ENCODE results near the gene OR10K2. TPM values are rescaled to one million over a fixed set of nuclear protein-coding genes. Genes with fewer than 3 reads are reported as not detected.

Gene OR10K2
- total and polyA plus RNA-seq, 9 of the 15 experiments (the other 6 are each of a cell fraction or from before 2014, with no cell fraction given) = not detected

- Histone ChIP-seq H3K9ac (ENCODE audit: insufficient read depth in 1 of 2, low read depth in 2 of 2, low read length in 2 of 2) (no peak overlapping the region), H4K20me1 (replicated peaks; ENCODE audit: control insufficient read depth, insufficient read depth, low read length) (no peaks in the 10 kb centered on the region), H2AFZ (ENCODE audit: low read depth, low read length) (no peak overlapping the region), H3K4me1 (replicated peaks in 1 of 2; ENCODE audit: control insufficient read depth in 2 of 2, insufficient read depth in 2 of 2, low read length in 2 of 2) (no peaks in the 10 kb centered on the region), H3K36me3 (ENCODE audit: control insufficient read depth, insufficient read depth, low read length) (no peaks in the 10 kb centered on the region), H3K79me2 (ENCODE audit: control insufficient read depth, insufficient read depth, low read length) (no peaks in the 10 kb centered on the region), H3K9me3 (replicated peaks; ENCODE audit: control insufficient read depth, insufficient read depth, low read depth, low read length) (no peaks in the 10 kb centered on the region), H3K4me2 (ENCODE audit: insufficient read depth, low read length) (no peak overlapping the region), H3K27ac (ENCODE audit: extremely low read depth, low read depth, low read length) (no peak overlapping the region), H3K4me3 (no peak overlapping the region), H3K27me3 (ENCODE audit: control insufficient read depth in 2 of 2, insufficient read depth in 2 of 2, low read length in 2 of 2) (no peaks in the 10 kb centered on the region), H3K9me1 (ENCODE audit: control insufficient read depth, insufficient read depth, low read length) (no peaks in the 10 kb centered on the region)
- intact Hi-C loops (cut with micrococcal nuclease) = no loop called here
- TF ChIP-seq PREB (CRISPR knock-in tag; IDR thresholded peaks at IDR 0.05) (no peak), TAF15 (IDR thresholded peaks at IDR 0.05; ENCODE audit: low read depth, low read length) (no peak), MBD2 (IDR thresholded peaks at IDR 0.05; ENCODE audit: borderline replicate concordance, low read depth) (no peak), CC2D1A (IDR thresholded peaks at IDR 0.05) (no peak), MTF1 (CRISPR knock-in tag; IDR thresholded peaks at IDR 0.05; ENCODE audit: borderline replicate concordance) (no peak), MCM2 (IDR thresholded peaks at IDR 0.05; ENCODE audit: low read depth) (no peak), LEF1 (IDR thresholded peaks at IDR 0.05) (no peak), MED1 (CRISPR knock-in tag; IDR thresholded peaks at IDR 0.05; ENCODE audit: borderline replicate concordance) (no peak), ZNF280B (CRISPR knock-in tag; IDR thresholded peaks at IDR 0.05) (no peak), RNF2 (IDR thresholded peaks at IDR 0.05) (no peak), ZNF507 (tag; conservative IDR thresholded peaks at IDR 0.05) (no peak), SAFB (IDR thresholded peaks at IDR 0.05; ENCODE audit: borderline replicate concordance, low read depth, low read length) (no peak)
- no TSS peak for BruUV-seq (replicated peaks)
- in situ Hi-C loops (cut with MboI) = no loop called here
- no peak for DNase-seq (ENCODE audit: extremely low read depth in 1 of 4, low spot score in 3 of 4)
- ChIA-PET CTCF (ENCODE audit: low intra/inter-chr PET ratio) (interaction anchor here (0.6 kb wide), 1 partner anchor 285 kb away, joined by 4 read pairs; no protein-coding TSS in a partner anchor), POLR2A (no interaction called here)
- 3% methylated on average over 5 of the region's 5 CpGs for WGBS (ENCODE audit: insufficient coverage, low coverage, missing lambda C conversion rate)
- ATAC-seq = no peak
- no peak for FAIRE-seq
Measured at GRCh38 chr1:158407092-158407491, 18.9 kb downstream of the OR10K2 start.
